GM12875 (cell line): ENCODE results near the gene JARID2.

Experiments used
- H3K4me3 ChIP-seq: one replicate; pipeline ENCODE4 v1.5.1; 2011; ENCODE audit warnings: low read depth, low read length, control low read depth
- TF ChIP-seq, protein P1 (sequence below): IDR thresholded peaks from 2 replicates; pipeline ENCODE4 v1.5.1; 2011; ENCODE audit warnings: low read depth, mild to moderate bottlenecking, control low read depth, inconsistent platforms, low read length, moderate library complexity, borderline replicate concordance; ENCODE audit not compliant: insufficient read depth

Gene JARID2

DNA sequence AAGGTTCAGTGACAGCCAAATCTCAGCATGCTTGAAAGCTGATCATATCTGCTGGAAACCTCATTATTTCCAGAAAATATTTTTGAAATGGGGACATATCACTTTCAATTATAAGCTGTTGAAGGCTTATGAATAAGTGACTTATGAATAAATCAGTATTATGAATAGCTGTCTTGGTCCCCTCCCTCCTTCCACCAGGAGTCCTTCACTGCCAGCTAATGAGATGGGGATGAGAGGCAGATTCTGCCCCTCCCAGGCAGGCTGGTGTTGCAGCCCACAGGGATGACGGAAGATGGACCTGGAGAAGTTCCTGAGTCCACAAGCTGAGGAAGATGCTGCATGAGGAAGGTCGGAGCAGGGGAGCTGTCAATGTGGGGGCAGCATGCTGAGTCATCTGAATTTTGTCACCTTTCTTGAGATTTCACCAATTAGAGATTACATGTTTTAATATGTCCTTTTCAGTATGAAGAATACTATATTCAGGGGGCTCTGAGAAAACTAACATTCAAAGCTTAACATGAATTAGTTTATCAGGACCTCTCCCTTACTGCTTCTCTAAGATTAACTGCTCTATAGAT is 304.8 kb downstream of the JARID2 start:
- TF ChIP-seq, protein P1, sequence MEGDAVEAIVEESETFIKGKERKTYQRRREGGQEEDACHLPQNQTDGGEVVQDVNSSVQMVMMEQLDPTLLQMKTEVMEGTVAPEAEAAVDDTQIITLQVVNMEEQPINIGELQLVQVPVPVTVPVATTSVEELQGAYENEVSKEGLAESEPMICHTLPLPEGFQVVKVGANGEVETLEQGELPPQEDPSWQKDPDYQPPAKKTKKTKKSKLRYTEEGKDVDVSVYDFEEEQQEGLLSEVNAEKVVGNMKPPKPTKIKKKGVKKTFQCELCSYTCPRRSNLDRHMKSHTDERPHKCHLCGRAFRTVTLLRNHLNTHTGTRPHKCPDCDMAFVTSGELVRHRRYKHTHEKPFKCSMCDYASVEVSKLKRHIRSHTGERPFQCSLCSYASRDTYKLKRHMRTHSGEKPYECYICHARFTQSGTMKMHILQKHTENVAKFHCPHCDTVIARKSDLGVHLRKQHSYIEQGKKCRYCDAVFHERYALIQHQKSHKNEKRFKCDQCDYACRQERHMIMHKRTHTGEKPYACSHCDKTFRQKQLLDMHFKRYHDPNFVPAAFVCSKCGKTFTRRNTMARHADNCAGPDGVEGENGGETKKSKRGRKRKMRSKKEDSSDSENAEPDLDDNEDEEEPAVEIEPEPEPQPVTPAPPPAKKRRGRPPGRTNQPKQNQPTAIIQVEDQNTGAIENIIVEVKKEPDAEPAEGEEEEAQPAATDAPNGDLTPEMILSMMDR = no peak

DNA sequence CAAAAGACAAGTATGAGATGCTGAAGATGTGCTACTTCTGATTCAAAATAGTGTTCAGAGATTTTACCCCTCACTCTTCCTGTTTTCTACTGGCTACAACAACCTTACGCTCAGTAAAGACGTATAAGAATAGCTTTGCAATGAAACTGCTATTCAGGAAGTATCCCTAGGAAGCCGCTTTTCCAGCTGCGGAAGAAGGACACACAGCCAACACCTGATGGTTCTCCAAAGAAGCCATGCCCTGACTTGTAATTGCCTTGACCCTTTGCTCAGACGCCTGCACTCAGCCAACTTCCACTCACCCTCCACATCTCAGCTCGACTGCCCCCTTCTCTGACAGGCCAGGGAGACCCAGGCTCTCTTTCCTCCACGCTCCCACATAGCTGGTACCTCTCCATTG is 305.4 kb downstream of the JARID2 start:
- TF ChIP-seq, protein P1 = no peak
- no peak overlapping the region for H3K4me3 ChIP-seq

More for the DNA sequence above, 304.8 kb downstream of the JARID2 start:
- no peak overlapping the region for H3K4me3 ChIP-seq

DNA sequence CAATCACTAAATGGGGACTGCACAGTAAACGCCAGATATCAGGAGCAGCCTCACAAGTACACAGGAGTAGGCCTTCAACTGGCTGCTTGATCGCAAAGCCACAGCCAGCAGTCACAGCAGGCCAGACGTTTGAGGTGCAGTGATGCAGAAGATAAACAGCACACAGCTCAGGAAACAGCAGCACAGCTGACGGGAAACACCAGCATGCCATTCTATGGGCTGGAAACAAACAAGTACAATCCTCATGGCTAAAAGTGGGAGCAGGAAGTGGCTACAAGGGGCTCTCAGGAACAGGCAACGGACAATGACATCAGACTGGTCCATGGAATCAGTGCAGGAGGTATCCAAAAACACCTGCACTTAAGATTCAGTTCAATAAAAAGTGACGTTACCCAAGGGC is 305.9 kb downstream of the JARID2 start:
- H3K4me3 ChIP-seq = no peak overlapping the region

DNA sequence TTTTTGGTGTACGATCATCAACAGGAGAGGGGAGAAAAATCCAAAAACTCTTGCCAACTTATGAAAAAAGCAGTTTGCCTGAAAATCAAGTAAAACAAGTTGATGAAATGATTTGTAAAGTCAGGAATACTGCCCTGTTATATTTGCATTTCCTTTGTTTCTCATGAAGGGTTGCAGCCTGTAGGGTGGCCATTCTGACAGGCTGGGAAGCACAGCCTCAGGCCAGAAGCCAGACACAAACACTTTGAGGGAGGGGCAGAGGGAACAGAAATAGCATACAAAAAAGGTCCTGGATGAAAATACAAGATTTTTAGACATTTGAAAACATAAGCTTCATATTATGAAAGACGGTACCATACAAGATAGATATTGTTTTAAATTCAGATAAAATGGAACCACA is 307.2 kb downstream of the JARID2 start:
- H3K4me3 ChIP-seq = no peak overlapping the region
- TF ChIP-seq, protein P1 = no peak

More for the DNA sequence above, 305.9 kb downstream of the JARID2 start:
- TF ChIP-seq, protein P1 = no peak

DNA sequence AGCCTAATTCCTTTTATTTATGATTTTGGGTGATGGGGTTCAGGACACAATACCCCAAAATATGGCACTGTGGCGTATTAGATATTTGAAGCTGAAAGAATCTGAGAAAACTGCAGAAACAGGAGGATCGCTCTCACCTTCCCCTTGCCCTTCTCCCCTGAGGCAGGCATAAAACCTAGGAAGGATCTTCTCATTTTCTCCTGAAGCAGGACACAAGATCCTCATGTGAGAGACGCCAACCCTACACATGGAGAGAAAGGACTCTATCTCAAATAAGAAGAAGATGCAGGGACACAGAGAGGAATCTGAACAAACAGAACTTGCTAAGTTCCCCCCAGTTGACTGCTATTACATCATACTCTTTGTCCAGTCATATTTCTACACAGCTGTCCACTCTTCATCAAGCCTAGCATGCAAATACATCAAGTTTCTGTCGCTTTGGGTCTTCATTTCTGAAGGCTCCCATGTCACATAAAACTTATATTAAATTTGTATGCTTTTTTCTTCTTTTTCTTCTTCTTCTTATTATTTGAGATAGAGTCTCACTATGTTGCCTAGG is 307.9 kb downstream of the JARID2 start:
- no peak overlapping the region for H3K4me3 ChIP-seq
- TF ChIP-seq, protein P1 = no peak

DNA sequence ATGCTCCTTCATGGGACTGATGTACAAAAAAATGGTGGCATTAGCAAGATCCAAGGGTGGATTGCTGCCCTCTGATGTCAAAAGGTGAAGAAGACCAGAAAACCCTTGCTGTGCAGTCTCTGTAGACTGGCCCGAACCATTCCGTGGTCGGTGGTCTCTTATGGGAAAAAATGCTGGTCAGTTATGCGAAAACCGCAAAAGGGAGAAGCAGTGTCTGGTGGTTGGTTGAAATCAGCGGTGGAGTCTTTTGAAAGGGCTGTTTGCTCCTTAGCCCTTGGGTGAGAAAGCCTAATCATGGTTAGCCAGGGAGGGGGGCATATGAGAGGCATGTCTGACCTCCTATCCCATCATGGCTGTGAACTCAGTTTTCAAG is 308.8 kb downstream of the JARID2 start:
- TF ChIP-seq, protein P1 = no peak
- no peak overlapping the region for H3K4me3 ChIP-seq
